Osteoblast (primary cell): Measurements from ENCODE around the gene MYOM3. TPM values are rescaled to one million over a fixed set of nuclear protein-coding genes. Genes with fewer than 3 reads are reported as not detected.

ENCODE experiments used
- DNase-seq: peaks from one replicate; pipeline ENCODE4 v3.0.0; 2011; ENCODE audit warnings: low spot score, mixed read lengths; ENCODE audit not compliant: insufficient read length; ENCODE audit errors: missing footprints
- H2AFZ ChIP-seq: 2 replicates; pipeline ENCODE4 v1.6.0; 2011; ENCODE audit warnings: mild to moderate bottlenecking, low read length
- H3K27ac ChIP-seq: 2 replicates; pipeline ENCODE4 v1.5.1; 2011; ENCODE audit warnings: mild to moderate bottlenecking, low read depth, low read length, moderate library complexity
- H3K27me3 ChIP-seq: 2 replicates; pipeline ENCODE4 v1.6.0; 2012; ENCODE audit warnings: mild to moderate bottlenecking, control low read depth, inconsistent platforms, low read length, moderate library complexity; ENCODE audit not compliant: insufficient read depth
- H3K36me3 ChIP-seq: 2 replicates; pipeline ENCODE4 v1.5.1; 2011; ENCODE audit warnings: mild to moderate bottlenecking, low read length, control low read depth, moderate library complexity; ENCODE audit not compliant: insufficient read depth
- H3K4me1 ChIP-seq: 2 replicates; pipeline ENCODE4 v1.5.1; 2011; ENCODE audit warnings: mild to moderate bottlenecking, low read length, control low read depth, moderate library complexity; ENCODE audit not compliant: insufficient read depth
- H3K4me2 ChIP-seq: 2 replicates; pipeline ENCODE4 v1.6.0; 2011; ENCODE audit warnings: mild to moderate bottlenecking, low read length; ENCODE audit not compliant: insufficient read depth
- H3K4me3 ChIP-seq: fragments of 200-600 bp; sonication (generic); 3 replicates; pipeline ENCODE4 v1.5.1; 2012; ENCODE audit warnings: mild to moderate bottlenecking, low read length, inconsistent platforms; ENCODE audit not compliant: insufficient read depth
- H3K79me2 ChIP-seq: 2 replicates; pipeline ENCODE4 v1.6.0; 2012; ENCODE audit warnings: mild to moderate bottlenecking, low read length, control low read depth, inconsistent platforms; ENCODE audit not compliant: insufficient read depth
- H3K9me3 ChIP-seq: 2 replicates; pipeline ENCODE4 v1.5.1; 2011; ENCODE audit warnings: low read depth, low read length, control low read depth
- H4K20me1 ChIP-seq: 2 replicates; pipeline ENCODE4 v1.6.0; 2012; ENCODE audit warnings: mild to moderate bottlenecking, low read length, control low read depth; ENCODE audit not compliant: insufficient read depth
- CTCF ChIP-seq: IDR thresholded peaks from 2 replicates; pipeline ENCODE4 v1.5.1; 2011; ENCODE audit warnings: mild to moderate bottlenecking, low read depth, low read length, moderate library complexity; ENCODE audit errors: extremely low read depth
- total RNA-seq: library from RNA; depleted of rRNA; stranded (reverse); fragments of >200 nt; gene quantifications from 2 replicates; pipeline ENCODE4 v1.2.3, GENCODE V29; 2012

Gene MYOM3
- total RNA-seq, 1 donor = under 0.01 TPM

- Histone ChIP-seq H3K27me3 (peaks cover 3% of the 10 kb centered on the region), H3K4me1 (peaks cover 21% of the 10 kb centered on the region), H2AFZ (peak overlapping the region; percentile 62), H3K36me3 (no peaks in the 10 kb centered on the region), H3K4me2 (peak overlapping the region; percentile 18), H3K4me3 (no peak overlapping the region), H3K27ac (peak overlapping the region; percentile 53), H3K79me2 (no peaks in the 10 kb centered on the region), H3K9me3 (no peaks in the 10 kb centered on the region), H4K20me1 (no peaks in the 10 kb centered on the region)
- no peak for TF ChIP-seq CTCF
- peak; percentile 93 for DNase-seq
Observed at GRCh38 chr1:24107462-24108138, 4.3 kb downstream of the MYOM3 start.

- H3K36me3 ChIP-seq = no peaks in the 10 kb centered on the region
- H4K20me1 ChIP-seq = no peaks in the 10 kb centered on the region
- no peak overlapping the region for H3K4me3 ChIP-seq
- peaks cover 11% of the 10 kb centered on the region for H3K4me1 ChIP-seq
- no peaks in the 10 kb centered on the region for H3K27me3 ChIP-seq
- no peak overlapping the region for H3K4me2 ChIP-seq
- no peak overlapping the region for H3K27ac ChIP-seq
- no peaks in the 10 kb centered on the region for H3K9me3 ChIP-seq
- DNase-seq = no peak
- H3K79me2 ChIP-seq = no peaks in the 10 kb centered on the region
- H2AFZ ChIP-seq = no peak overlapping the region
- no peak for TF ChIP-seq CTCF
Observed at GRCh38 chr1:24105368-24106160, 6.4 kb downstream of the MYOM3 start.

DNA sequence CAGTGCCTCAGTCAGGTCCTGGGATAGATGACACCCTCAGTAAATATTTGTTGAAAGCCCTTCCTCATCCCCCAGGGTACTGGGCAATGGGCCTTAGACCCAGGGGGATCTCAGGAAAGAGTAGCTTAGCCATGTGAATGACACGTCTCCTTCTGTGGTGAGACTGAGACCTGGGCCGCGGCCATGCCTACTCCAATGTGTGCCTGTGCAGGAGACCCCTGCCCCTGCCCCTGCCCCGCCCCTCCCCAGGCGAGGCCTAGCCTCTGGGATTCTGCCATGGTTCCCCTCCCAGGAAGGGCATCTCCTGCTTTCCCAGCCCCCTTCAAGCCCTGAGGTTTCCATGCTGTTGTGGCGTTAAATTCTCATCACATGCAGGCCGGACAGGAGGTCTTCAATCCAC lies 7.1 kb downstream of the MYOM3 start:
- no peaks in the 10 kb centered on the region for H3K9me3 ChIP-seq
- peaks cover 11% of the 10 kb centered on the region for H3K4me1 ChIP-seq
- H3K4me2 ChIP-seq = no peak overlapping the region
- H3K36me3 ChIP-seq = no peaks in the 10 kb centered on the region
- no peaks in the 10 kb centered on the region for H4K20me1 ChIP-seq
- no peaks in the 10 kb centered on the region for H3K27me3 ChIP-seq
- TF ChIP-seq CTCF = no peak
- H3K79me2 ChIP-seq = no peaks in the 10 kb centered on the region
- no peak overlapping the region for H2AFZ ChIP-seq
- no peak overlapping the region for H3K27ac ChIP-seq
- no peak for DNase-seq
- H3K4me3 ChIP-seq = no peak overlapping the region

- Histone ChIP-seq H4K20me1 (no peaks in the 10 kb centered on the region), H3K4me1 (peaks cover 11% of the 10 kb centered on the region), H2AFZ (no peak overlapping the region), H3K36me3 (no peaks in the 10 kb centered on the region), H3K4me2 (no peak overlapping the region), H3K27me3 (no peaks in the 10 kb centered on the region), H3K9me3 (no peaks in the 10 kb centered on the region), H3K27ac (no peak overlapping the region), H3K79me2 (no peaks in the 10 kb centered on the region), H3K4me3 (no peak overlapping the region)
- TF ChIP-seq CTCF = no peak
- DNase-seq = no peak
Observed at GRCh38 chr1:24103879-24104278, 8.1 kb downstream of the MYOM3 start.
